ENCODE data around the gene PPP1R12B.
"Not testable (repeated sequence)": the region's sequence is repeated elsewhere in the genome, so short reads cannot be mapped to it uniquely, and the experiment has no call there.

Gene PPP1R12B

GRCh38 chr1:202531812-202532616 is 183.5 kb downstream of the PPP1R12B start:
- not testable (repeated sequence) for H3K9me3 Mint-ChIP-seq, H3K36me3 Mint-ChIP-seq, H3K27me3 Mint-ChIP-seq
- Mint-ChIP-seq H3K27ac (peak overlapping the region; percentile 74), H3K4me3 (peak overlapping the region; percentile 10), H3K4me1 (peaks cover 25% of the 10 kb centered on the region)
- peak; percentile 50 for ATAC-seq

- H3K9me3 Mint-ChIP-seq, H3K27me3 Mint-ChIP-seq, ATAC-seq, H3K27ac Mint-ChIP-seq, H3K4me3 Mint-ChIP-seq, H3K36me3 Mint-ChIP-seq: not testable (repeated sequence)
- H3K4me1 Mint-ChIP-seq: peaks cover 25% of the 10 kb centered on the region
Observed at GRCh38 chr1:202539166-202539574, 190.7 kb downstream of the PPP1R12B start.

- ATAC-seq, H3K27ac Mint-ChIP-seq, H3K4me3 Mint-ChIP-seq, H3K36me3 Mint-ChIP-seq, H3K27me3 Mint-ChIP-seq, H3K9me3 Mint-ChIP-seq: not testable (repeated sequence)
- H3K4me1 Mint-ChIP-seq: peaks cover 25% of the 10 kb centered on the region
Observed at GRCh38 chr1:202539583-202539982, 191.1 kb downstream of the PPP1R12B start.

- Mint-ChIP-seq H3K27ac (no peak overlapping the region), H3K9me3 (no peaks in the 10 kb centered on the region), H3K4me3 (no peak overlapping the region), H3K36me3 (peaks cover 10% of the 10 kb centered on the region), H3K4me1 (peaks cover 25% of the 10 kb centered on the region), H3K27me3 (no peaks in the 10 kb centered on the region)
- no peak for ATAC-seq
Observed at GRCh38 chr1:202540014-202540413, 191.5 kb downstream of the PPP1R12B start.

GRCh38 chr1:202540448-202540847 is 191.9 kb downstream of the PPP1R12B start:
- ATAC-seq: no peak
- H3K4me3 Mint-ChIP-seq: no peak overlapping the region

GRCh38 chr1:202540858-202541257 is 192.4 kb downstream of the PPP1R12B start:
- H3K9me3 Mint-ChIP-seq, ATAC-seq, H3K27ac Mint-ChIP-seq, H3K36me3 Mint-ChIP-seq, H3K4me3 Mint-ChIP-seq, H3K27me3 Mint-ChIP-seq: not testable (repeated sequence)
- H3K4me1 Mint-ChIP-seq: peaks cover 30% of the 10 kb centered on the region

More at GRCh38 chr1:202540448-202540847, 191.9 kb downstream of the PPP1R12B start:
- Mint-ChIP-seq H3K27me3 (no peaks in the 10 kb centered on the region), H3K36me3 (peaks cover 10% of the 10 kb centered on the region), H3K27ac (no peak overlapping the region), H3K9me3 (no peaks in the 10 kb centered on the region), H3K4me1 (peaks cover 26% of the 10 kb centered on the region)

GRCh38 chr1:202542415-202542814 is 193.9 kb downstream of the PPP1R12B start:
- ATAC-seq, H3K4me3 Mint-ChIP-seq, H3K9me3 Mint-ChIP-seq, H3K36me3 Mint-ChIP-seq, H3K27ac Mint-ChIP-seq, H3K27me3 Mint-ChIP-seq: not testable (repeated sequence)
- H3K4me1 Mint-ChIP-seq: peaks cover 44% of the 10 kb centered on the region

- not testable (repeated sequence) for H3K27ac Mint-ChIP-seq, H3K27me3 Mint-ChIP-seq, H3K4me3 Mint-ChIP-seq, ATAC-seq, H3K36me3 Mint-ChIP-seq, H3K9me3 Mint-ChIP-seq
- H3K4me1 Mint-ChIP-seq: peaks cover 39% of the 10 kb centered on the region
Observed at GRCh38 chr1:202543537-202543936, 195.0 kb downstream of the PPP1R12B start.

GRCh38 chr1:202544766-202545449 is 196.4 kb downstream of the PPP1R12B start:
- H3K27ac Mint-ChIP-seq, H3K36me3 Mint-ChIP-seq, ATAC-seq, H3K27me3 Mint-ChIP-seq, H3K4me3 Mint-ChIP-seq, H3K9me3 Mint-ChIP-seq: not testable (repeated sequence)
- peaks cover 27% of the 10 kb centered on the region for H3K4me1 Mint-ChIP-seq

GRCh38 chr1:202545647-202546303 is 197.3 kb downstream of the PPP1R12B start:
- Mint-ChIP-seq H3K4me1 (peaks cover 20% of the 10 kb centered on the region), H3K27ac (peak overlapping the region; percentile 7)
- H3K9me3 Mint-ChIP-seq, ATAC-seq, H3K27me3 Mint-ChIP-seq, H3K36me3 Mint-ChIP-seq, H3K4me3 Mint-ChIP-seq: not testable (repeated sequence)

- H3K9me3 Mint-ChIP-seq, H3K4me3 Mint-ChIP-seq, H3K27me3 Mint-ChIP-seq, H3K36me3 Mint-ChIP-seq, ATAC-seq: not testable (repeated sequence)
- Mint-ChIP-seq H3K4me1 (peaks cover 19% of the 10 kb centered on the region), H3K27ac (peak overlapping the region; percentile 7)
Observed at GRCh38 chr1:202546377-202546776, 197.9 kb downstream of the PPP1R12B start.

- H3K27me3 Mint-ChIP-seq, ATAC-seq, H3K36me3 Mint-ChIP-seq, H3K4me3 Mint-ChIP-seq, H3K9me3 Mint-ChIP-seq: not testable (repeated sequence)
- Mint-ChIP-seq H3K27ac (peak overlapping the region; percentile 7), H3K4me1 (peaks cover 19% of the 10 kb centered on the region)
Observed at GRCh38 chr1:202546796-202547195, 198.3 kb downstream of the PPP1R12B start.

GRCh38 chr1:202547215-202547614 is 198.7 kb downstream of the PPP1R12B start:
- no peak for ATAC-seq
- peaks cover 1% of the 10 kb centered on the region for H3K36me3 Mint-ChIP-seq
- peaks cover 19% of the 10 kb centered on the region for H3K4me1 Mint-ChIP-seq
- peak overlapping the region; percentile 7 for H3K27ac Mint-ChIP-seq
- H3K4me3 Mint-ChIP-seq: no peak overlapping the region
- H3K27me3 Mint-ChIP-seq: no peaks in the 10 kb centered on the region
- H3K9me3 Mint-ChIP-seq: no peaks in the 10 kb centered on the region

GRCh38 chr1:202550088-202550487 is 201.6 kb downstream of the PPP1R12B start:
- H3K36me3 Mint-ChIP-seq, H3K27me3 Mint-ChIP-seq, H3K4me3 Mint-ChIP-seq, ATAC-seq, H3K27ac Mint-ChIP-seq, H3K9me3 Mint-ChIP-seq: not testable (repeated sequence)
- peaks cover 35% of the 10 kb centered on the region for H3K4me1 Mint-ChIP-seq

- Mint-ChIP-seq H3K27me3 (no peaks in the 10 kb centered on the region), H3K27ac (no peak overlapping the region), H3K4me3 (no peak overlapping the region), H3K4me1 (peaks cover 22% of the 10 kb centered on the region), H3K36me3 (peaks cover 4% of the 10 kb centered on the region), H3K9me3 (no peaks in the 10 kb centered on the region)
- no peak for ATAC-seq
Observed at GRCh38 chr1:202551683-202552082, 203.2 kb downstream of the PPP1R12B start.

All from stimulated activated memory B cell treated with anti-CD40 and anti-IgM and Interleukin-4, amounts not matched to agents 10 μg/mL and 1 μg/mL and 100 μg/mL, for 72 hours (primary cell).